A549 treated with CpdA at 1 μM for 4 hours (cell line): ENCODE measurements around the gene ARMH4. TPM values are rescaled to one million over a fixed set of nuclear protein-coding genes. Genes with fewer than 3 reads are reported as not detected.

Experiments
- total RNA-seq: library from RNA; stranded (reverse); fragments of 200-300 nt; extraction: Qiagen RNA extraction; gene quantifications from 5 replicates; pipeline ENCODE4 v1.2.3, GENCODE V29; 2022; ENCODE audit warnings: low read depth

ARMH4 gene, protein sequence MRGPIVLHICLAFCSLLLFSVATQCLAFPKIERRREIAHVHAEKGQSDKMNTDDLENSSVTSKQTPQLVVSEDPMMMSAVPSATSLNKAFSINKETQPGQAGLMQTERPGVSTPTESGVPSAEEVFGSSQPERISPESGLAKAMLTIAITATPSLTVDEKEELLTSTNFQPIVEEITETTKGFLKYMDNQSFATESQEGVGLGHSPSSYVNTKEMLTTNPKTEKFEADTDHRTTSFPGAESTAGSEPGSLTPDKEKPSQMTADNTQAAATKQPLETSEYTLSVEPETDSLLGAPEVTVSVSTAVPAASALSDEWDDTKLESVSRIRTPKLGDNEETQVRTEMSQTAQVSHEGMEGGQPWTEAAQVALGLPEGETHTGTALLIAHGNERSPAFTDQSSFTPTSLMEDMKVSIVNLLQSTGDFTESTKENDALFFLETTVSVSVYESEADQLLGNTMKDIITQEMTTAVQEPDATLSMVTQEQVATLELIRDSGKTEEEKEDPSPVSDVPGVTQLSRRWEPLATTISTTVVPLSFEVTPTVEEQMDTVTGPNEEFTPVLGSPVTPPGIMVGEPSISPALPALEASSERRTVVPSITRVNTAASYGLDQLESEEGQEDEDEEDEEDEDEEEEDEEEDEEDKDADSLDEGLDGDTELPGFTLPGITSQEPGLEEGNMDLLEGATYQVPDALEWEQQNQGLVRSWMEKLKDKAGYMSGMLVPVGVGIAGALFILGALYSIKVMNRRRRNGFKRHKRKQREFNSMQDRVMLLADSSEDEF
- 0.34 to 1.3 TPM (median 0.54 TPM) in 5 replicates for total RNA-seq

GRCh38 chr14:58152014-58152857, at the start of gene ARMH4:
Gene ARMH4 (minus strand): TSS chr14:58152213. CDS start chr14:58139358, 12,855 bp downstream.

GRCh38 chr14:58199726-58200479, 47.9 kb upstream of the ARMH4 start, which contains the start of gene ACTR10:
Gene ACTR10 (plus strand): TSS chr14:58200149. CDS start chr14:58200218, 69 bp downstream.

Other genes with a start within 250 kb of the ARMH4 start
- 44.9 to 54.9 TPM (median 47.1 TPM) in 5 replicates for gene ACTR10, start 47.9 kb upstream of the ARMH4 start, total RNA-seq
- 198 to 273 TPM (median 205 TPM) in 5 replicates for gene PSMA3, start 92.6 kb upstream of the ARMH4 start, total RNA-seq
- 3.7 to 8.3 TPM (median 5.1 TPM) in 5 replicates for gene ARID4A, start 146.3 kb upstream of the ARMH4 start, total RNA-seq
- gene TOMM20L, start 243.7 kb upstream of the ARMH4 start, total RNA-seq, result not detected in 5 replicates